NCI-H1436 treated with DMSO at 0.1 percent for 48 hours (cell line): ENCODE measurements around the gene FAM219A.

Experiments used
- DNase-seq: peaks from one replicate; lab custom pipeline; 2025; lab: John Stamatoyannopoulos, UW

Gene FAM219A, protein sequence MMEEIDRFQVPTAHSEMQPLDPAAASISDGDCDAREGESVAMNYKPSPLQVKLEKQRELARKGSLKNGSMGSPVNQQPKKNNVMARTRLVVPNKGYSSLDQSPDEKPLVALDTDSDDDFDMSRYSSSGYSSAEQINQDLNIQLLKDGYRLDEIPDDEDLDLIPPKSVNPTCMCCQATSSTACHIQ

DNA sequence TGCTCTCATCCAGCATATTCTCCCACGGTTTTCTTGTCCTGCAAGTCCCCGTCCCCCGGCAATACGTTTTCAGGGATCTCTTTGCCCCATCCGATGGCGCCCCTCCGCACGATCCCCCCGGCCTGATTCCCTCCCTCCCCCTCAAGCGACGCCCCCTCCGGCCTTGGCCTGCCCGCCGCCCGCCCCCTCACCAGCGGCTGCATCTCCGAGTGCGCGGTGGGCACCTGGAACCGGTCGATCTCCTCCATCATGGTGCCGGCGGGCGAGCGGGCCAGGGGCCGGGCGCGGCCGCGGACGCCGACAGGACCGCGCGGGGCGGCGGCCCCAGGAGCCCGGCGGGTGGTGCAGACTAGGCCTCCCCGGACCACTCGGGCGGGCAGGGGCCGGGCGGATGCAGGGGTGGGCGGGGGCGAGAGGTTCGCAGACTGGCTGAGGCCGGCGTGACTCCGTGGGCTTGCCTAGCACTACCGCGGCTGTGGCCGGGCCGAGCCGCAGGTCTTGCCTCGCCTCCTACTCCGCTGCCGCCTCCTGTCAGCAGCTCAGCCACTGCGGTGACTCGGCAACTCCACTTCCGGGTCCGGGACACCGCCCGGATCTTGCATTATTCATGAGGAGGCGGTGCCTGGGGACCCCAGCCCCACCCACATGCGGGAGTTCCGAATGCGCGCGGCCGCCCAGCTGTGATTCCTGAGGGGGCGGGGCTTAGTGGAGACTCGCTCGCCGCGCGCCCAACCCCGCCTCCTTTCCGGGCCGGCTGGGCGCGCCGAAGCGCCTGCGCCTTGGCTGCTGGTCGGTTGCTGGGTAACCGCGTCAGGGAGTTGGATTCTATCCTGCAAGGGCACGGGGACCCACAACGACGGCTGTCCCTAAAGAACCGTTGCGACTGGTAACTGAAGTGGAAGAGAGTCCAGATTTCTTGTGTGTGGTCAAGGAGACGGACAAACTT is at the start of gene FAM219A, which contains the start of gene DNAI1:
TSS of gene FAM219A (minus strand) at position 558 of the 946 bp plus-strand sequence. CDS start at position 251, 307 bp downstream.
TSS of gene DNAI1 (plus strand) at position 793 of the 946 bp plus-strand sequence. CDS start 201 bp downstream, outside the sequence.
- DNase-seq = peak; percentile 81

DNA sequence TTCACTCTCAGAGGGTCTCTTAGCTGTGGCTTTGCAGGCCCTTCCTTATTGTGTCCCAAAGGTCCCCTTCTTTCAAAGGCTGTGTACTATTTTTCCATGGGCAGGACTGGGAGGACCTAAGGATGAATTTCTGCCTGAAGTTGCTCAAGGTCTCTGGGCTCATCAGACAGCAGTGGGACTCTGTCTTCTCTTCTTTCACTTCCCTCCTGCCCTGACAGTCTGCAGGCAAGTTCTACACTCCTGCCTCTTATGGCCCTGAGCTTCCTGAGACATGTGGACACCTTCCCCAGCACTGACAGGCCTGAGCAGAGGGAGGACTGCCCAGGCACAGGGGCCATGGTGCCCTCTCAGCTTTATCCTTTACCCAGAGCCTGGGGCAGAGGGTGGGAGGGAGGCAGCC is 49.6 kb upstream of the FAM219A start:
- DNase-seq = no peak

DNA sequence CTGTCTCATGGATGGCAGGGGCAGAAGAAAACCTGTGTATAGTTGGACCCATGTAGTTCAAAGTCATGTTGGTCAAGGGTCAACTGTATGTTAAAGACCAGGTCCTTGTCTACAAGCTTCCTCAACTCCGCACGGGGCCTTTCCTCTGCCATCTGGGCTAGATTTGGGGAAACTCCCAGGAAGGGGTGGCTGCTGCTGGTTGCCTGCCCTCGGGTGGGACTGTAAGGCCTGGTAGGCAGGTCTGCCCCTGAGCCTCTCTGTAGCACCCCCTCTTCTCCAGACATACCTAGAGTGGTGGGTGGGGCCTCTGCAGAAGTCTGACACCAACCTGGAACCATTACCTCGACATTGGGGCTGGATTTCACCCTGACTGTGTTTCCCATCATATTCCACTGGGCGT is 49.2 kb upstream of the FAM219A start:
- no peak for DNase-seq

DNA sequence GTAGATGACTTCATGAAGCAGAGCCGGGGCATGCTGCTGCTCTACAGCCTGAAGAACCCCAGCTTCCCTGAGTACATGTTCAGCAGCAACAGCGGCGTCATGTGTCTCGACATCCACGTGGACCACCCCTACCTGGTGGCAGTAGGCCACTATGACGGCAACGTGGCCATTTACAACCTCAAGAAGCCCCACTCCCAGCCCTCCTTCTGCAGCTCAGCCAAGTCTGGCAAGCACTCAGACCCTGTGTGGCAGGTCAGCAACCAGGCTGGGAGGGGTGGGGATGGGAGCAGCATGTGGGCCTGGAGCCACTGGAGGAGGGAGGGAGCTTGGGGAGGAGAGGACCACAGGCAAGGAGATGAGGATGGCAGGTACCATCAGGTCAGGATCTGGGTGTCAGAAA is 48.3 kb upstream of the FAM219A start:
- DNase-seq = no peak

DNA sequence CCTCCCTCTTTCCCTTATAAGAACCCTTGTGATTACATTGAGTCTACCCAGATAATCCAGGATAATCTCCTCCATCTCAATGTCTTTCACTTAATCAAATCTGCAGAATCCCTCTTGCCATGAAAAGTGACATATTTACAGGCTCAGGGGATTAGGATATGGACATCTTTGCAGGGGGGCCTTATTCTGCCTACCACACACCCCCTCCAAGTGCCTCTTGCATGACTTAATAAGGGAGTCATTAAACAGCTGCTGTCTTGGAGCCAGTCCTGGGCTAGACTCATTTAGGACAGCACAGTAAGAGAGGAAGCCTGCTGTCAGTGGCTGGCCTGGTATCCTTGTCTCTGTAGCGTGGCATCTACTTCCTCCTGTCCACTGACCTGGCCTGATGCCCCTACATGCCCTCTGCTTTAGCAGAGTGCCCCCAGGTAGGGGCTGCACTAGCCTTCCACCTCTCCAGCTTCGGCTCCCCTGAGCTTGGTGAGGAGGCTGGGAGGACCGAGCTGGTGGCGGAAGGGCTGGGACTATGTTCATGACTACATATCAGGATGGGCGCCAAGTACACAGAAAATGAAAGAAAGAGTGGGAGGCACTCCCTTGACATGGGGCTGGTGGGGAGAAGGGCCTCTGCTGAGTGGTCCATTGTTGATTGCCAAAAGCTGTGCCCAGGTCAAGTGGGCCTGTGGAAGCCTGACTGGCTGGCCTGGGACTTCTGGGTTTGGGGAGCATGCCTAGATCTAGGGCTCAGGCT is 47.2 kb upstream of the FAM219A start:
- DNase-seq = no peak

DNA sequence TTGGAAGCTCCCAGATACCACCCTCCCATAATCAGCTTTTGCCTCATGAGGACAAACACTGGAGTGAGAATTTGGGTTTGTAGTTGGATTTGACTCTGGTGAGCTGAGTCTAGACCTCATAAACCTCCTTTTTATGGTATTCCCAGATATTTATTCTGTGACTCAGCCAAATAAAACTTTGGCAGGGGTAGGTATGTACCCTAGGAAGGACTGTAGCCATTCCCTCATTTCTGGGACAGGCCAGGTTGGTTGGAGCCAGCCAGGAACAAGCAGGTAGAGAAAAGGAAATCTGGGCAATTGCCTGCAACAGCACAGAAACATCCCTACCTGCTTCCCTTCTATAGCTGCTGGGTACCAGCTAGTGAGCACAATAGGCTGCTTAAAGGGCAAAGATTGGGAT is 45.0 kb upstream of the FAM219A start:
- no peak for DNase-seq

DNA sequence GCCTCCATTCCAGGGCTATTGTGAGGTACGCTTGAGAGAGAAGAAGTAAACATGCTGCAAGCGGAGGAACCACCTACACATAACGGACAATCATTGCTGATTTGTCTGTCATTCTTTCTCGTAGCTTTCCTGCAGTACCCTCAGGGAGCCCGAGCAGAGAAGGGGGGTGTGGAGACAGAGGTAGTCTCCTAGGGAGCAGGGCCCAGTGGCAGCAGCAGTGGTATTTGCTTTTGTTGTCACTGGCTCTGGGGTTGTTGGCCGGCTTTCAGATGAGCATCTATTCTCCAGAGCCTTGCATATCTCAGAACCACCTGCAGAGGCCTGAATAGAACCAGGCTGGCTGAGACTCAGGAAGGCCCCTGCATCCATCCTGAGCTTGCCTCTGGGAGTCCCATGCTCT is 44.5 kb upstream of the FAM219A start:
- DNase-seq = no peak

DNA sequence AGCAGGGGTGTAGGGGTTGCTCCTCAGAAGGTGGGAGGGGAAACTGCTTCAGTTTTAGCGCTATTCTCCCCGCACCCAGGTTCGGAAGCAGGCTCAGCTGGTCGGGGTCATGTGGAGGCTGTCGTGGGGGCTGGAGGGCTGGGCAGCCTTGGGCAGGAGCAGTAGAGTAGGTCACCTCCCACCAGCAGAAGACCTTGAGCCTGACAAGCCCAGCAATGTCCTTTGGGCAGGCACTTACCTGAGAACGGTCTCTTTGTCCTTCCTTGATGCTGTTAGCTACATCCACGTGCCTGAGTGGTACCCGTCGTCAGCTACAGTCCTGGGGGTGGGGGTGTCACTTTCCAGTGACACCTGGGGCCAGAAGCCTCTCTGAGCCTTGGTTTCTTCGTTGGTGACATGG is 44.1 kb upstream of the FAM219A start:
- no peak for DNase-seq

DNA sequence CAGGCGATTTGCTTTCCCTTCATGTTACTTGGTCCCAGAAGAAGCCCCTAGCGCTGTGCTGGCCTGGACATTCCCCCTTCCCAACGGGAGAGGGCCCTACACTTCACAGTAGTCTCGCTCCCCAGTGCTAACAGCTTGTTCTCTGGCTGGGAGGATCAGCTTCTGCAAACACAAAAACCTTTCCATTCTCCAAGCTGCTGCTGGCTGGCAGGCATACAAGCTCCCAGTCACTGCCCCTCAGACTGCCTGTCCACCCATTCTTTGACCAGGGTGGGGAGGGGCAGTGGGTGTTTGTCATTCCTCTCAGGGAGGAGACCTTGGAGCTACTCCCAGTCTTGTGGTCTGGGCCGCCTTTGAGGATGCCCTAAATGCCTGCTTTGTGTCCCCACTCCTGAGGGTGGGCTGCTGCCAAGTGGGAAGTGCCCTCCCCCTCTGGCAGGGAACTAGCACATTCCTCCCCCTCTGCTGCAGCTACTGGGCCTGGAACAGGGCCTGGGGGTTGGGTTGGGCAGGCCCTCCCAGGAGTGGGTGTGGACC is 43.6 kb upstream of the FAM219A start:
- no peak for DNase-seq

DNA sequence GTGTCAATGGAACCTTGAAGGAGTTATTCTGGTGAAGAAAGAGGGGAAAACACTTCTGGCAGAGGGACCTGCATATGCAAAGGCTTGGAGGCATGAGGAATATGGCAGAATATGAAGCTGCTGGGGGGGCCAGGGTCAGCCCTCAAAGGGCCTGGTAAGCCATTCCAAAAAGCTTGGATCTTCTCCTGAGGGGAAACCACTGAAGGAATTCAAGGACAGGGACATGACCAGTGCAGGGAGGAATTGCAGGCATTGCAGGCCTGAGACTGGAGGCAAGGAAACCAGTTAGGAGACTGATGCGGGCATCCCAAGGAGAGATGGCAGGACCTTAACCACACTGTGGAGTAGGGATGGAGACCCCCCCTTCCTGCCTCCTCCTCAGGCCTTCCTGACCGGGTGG is 43.0 kb upstream of the FAM219A start:
- DNase-seq = no peak

DNA sequence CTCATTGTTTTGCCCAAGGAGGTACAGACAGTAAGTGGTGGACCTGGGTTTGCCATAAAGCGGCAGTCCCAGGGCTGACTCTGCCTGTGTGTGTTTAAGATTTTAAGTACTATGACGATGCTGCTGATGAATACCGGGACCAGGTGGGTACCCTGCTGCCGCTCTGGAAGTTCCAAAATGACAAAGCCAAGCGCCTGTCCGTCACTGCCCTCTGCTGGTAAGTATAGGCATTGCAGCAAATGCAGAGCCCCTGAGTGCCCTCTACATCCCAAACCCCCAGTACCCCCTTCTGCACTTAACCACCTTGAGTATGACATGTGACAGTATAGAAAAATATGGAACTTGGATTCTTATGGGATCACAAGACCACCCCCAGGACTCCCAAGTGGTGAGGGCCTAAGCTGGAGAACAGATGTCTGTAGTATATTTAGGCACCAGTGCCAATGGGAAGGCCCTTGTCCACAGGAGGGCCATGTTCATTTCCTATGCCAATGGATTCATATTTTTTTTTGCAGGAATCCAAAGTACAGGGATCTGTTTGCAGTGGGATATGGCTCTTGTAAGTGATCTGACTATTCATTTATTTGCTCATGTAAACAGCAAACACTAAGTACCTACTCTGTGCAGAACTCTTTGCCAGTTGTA is 42.4 kb upstream of the FAM219A start:
- DNase-seq = peak; percentile 45

DNA sequence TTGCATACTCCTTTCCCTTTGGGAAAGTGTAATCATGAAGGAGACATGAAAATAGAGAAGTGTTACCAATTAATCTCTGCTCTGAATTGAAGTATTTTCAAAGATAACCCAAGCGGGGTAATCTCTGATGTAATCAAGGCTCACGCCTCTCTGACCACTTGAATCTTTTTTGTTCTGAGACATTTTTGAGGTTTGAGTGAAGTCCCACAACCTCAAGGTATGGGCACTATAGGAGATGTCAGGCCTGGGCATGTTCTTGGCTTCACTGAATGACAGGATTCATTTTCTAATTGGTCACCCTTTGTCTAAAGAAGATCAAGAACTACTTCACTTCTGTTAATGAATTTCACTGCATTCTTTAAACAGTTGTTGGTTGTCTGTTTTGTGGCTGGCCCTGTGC is 40.7 kb upstream of the FAM219A start:
- DNase-seq = no peak

DNA sequence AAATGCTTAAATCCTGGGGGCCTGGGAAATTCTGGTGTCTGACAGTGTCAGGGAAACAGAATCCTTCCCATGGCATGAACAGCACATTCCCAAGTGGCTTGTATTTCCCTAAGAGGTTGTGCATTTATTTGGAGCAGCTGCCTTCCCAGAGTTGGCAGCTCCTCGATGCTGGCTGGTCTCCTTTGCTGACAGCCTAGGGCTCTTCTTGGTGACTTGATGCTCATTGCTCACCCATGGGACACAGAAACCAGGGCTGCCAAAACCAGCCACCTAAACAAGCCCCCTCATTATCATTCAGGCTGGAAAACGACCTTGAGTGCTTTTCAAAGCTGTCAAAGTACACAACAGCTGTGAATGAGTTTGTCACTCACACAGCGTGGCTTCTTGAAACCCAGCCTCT is 40.2 kb upstream of the FAM219A start:
- DNase-seq = no peak

DNA sequence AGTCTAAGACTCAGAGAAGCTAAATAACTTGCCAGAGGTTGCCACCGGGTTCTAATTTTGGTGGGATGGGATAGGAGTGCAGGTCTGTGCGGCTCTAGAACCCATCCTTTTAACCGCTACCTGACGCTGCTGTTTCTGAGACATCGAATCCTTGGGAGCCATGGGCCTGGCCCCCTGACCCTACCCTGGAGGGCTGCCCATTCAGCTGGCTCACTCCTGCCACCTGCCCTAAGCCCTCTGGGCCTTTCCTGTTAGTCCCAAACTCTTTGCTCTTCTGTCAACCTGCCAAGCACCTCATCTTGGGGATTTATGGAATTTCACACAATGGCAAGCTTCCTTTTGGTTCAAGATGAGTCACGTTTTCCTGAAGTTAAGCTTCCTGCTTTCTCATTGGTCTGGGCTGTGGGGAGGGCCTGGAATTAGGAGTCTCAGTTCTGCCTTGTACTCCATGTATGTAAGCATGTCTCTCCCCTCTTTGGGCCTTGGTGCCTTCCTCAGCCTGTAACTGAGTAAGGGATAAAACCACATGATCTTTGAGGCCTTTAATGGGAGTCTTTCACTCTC is 37.9 kb upstream of the FAM219A start:
- DNase-seq = no peak

DNA sequence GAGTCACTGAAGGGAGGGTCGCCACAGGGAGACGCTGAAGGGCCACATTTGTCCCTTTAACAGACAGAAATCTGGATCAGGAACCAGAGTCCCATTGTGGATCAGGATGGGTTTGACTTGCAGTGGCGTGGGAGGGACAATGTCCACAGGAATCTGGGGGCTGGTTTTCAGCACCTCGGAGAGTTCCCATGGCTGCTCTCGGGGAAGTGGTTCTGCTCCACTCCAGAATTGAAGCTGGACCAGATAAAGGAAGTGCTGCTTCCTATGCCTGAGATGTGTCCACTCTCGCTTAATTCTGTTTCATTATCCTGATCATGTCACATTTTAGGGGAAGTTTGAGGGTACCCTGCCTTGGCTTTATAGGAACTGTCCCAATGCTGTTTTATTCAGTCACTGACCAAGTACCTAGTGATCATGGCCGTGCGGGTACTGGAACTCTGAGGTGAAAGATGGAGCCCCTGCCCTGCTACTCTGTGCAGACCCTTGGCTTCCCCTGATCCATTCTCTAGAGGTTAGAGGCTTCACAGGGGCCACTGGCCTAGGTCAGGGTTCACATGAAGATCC is 35.7 kb upstream of the FAM219A start:
- DNase-seq = no peak

DNA sequence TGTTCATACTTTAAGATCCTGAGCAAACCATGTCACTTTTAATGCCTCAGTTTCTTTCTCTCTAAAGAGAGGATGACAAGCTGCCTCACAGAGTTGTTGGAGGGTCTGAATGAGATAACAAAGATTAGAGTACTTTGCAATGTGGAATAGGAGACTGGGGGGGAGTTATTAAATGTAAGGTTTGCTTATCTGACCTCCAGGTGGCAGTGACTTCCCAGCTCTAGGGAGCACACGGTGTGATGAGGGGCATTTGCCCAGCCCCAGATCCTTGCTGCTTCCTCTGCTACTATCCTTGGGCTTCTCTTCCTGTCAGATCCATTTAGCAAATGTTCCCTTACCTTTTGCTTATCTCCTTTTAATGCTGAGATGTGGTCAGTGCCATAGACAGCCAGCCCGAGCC is 33.7 kb upstream of the FAM219A start:
- DNase-seq = no peak

DNA sequence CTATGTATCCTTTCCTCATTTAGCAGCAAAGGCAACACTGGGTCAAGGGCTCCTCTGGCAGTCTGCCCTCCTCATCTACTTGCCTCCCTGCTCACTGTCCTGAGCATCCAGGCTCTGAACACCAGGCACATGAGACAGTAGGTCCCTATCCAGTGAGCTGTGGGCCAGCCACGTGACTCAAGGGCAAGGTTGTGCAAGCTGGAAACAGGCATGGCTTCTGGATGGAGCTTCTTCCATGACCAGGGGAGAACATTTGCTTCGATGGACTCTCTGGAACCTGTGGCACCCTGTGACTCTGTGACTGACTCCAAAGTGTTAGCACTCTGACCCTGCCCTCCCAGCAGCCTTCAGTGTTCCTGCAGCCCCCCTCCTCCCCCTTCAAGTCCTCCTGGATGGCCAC is 33.2 kb upstream of the FAM219A start:
- no peak for DNase-seq

DNA sequence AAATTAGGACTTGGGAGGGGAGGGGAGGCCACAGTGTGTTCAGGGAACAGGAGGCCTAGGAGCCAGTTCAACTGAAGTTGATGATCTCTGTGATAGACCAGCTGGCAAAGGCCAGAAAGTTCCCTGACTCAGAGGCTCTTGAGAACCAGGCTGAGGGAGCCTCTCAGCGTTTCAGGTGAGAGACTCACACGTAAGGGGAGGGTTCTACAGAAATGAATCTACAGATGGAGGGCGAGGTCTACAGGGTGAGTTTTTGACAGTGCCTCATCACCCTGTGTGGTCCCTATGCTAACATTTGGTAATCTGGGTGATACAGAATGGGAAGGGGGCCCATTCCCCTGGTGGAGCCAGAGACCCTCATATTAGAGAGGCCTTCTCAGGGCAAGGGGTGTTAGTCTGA is 32.4 kb upstream of the FAM219A start:
- no peak for DNase-seq

DNA sequence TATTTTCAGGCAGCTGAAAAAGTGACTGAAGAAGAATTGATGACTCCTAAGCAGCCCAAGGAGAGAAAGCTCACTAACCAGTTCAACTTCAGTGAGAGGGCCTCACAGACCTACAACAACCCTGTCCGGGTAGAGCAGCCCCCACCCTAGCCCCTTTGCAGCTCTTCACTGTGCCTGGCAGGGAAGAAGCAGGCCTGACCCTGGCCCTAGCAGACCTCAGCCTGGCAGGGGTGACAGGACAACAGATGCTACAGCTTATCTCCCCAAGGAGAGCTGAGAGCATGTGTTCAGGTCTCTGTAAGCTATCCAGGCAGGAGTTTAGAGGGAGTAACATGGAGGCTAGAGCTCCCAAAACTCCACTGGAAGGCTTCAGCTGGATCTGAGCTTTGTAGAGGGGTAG is 32.0 kb upstream of the FAM219A start:
- DNase-seq = no peak

DNA sequence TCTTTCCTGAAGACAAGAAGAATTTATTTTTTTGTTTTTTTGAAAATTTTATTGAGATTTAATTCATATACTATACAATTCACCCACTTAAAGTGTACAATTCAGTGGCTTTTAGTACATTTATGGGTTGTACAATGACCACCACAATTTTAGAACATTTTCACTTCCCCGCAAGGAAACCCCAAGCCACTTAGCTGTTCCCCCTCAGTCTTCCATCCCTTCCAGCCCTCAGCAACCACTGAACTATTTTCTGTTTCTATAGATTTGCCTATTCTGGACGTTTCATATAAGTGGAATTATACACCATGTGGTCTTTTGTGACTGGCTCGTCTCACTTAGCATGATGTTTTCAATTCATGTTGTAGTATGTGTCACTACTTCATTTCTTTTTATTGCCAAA is 28.2 kb upstream of the FAM219A start:
- DNase-seq = no peak

DNA sequence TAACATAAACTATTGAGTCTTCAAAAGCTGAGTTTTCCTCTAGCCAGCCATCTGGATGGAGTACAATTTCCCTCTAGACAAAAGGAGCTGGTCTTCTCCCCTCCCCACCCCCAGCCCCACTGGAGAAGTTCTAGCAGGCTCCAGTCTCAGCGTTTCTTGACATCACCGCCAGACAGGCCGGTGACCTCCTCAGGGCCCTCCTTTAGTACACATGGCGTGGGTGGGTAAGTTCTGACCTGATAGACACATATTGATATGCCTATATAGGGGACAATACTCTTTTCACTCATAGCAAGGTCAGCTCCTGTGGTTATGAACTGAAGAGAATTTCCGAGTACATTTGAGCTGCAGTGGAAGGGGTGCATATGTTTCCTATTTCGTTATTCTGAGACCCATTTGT is 27.5 kb upstream of the FAM219A start:
- no peak for DNase-seq
